Measurements from ENCODE around the gene LOXL1.

LOXL1 gene

DNA sequence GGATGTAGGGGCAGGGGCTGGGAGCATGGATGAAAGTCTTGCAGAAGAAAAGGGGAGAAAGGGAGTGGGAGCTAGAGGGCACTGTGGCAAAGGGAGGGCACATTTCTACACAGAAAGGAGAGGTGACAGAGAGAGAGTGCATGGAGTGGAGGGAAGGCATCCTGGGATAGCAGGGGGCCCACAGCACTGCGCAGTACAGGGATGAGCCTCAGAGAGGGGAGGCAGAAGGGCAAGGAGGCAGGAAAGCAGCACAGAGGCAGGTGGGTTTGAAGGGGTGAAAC is 60.5 kb downstream of the LOXL1 start:
- H3K4me3 ChIP-seq (ENCODE audit: low read length) = no peak overlapping the region
- no peak for DNase-seq (ENCODE audit: low read depth)

DNA sequence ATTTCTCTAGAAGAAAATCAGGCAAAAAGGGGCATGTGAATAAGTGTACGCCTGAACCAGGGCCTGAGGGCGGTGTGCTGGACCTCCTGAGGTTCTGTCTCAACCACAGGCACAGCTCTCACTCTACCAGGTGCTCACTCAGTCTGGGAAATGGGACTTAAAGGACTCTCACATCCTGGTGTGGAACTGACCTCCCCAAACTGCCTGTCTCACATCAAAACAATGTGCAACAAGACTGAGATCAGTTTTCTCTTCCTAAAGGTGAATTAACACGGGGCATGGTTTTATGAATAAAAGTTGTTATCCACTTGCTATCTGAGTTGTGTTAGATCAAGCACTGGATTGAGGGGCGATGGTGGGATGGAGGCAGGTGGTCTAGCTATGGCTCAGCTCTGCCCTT is 61.0 kb downstream of the LOXL1 start:
- DNase-seq (ENCODE audit: low read depth) = no peak
- no peak overlapping the region for H3K4me3 ChIP-seq (ENCODE audit: low read length)
- TF ChIP-seq, protein P1, sequence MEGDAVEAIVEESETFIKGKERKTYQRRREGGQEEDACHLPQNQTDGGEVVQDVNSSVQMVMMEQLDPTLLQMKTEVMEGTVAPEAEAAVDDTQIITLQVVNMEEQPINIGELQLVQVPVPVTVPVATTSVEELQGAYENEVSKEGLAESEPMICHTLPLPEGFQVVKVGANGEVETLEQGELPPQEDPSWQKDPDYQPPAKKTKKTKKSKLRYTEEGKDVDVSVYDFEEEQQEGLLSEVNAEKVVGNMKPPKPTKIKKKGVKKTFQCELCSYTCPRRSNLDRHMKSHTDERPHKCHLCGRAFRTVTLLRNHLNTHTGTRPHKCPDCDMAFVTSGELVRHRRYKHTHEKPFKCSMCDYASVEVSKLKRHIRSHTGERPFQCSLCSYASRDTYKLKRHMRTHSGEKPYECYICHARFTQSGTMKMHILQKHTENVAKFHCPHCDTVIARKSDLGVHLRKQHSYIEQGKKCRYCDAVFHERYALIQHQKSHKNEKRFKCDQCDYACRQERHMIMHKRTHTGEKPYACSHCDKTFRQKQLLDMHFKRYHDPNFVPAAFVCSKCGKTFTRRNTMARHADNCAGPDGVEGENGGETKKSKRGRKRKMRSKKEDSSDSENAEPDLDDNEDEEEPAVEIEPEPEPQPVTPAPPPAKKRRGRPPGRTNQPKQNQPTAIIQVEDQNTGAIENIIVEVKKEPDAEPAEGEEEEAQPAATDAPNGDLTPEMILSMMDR (IDR thresholded peaks at IDR 0.05; ENCODE audit: insufficient read depth, low read depth, low read length, missing control alignments) = no peak

More for the DNA sequence above, 60.5 kb downstream of the LOXL1 start:
- TF ChIP-seq, protein P1 (IDR thresholded peaks at IDR 0.05; ENCODE audit: insufficient read depth, low read depth, low read length, missing control alignments) = no peak

DNA sequence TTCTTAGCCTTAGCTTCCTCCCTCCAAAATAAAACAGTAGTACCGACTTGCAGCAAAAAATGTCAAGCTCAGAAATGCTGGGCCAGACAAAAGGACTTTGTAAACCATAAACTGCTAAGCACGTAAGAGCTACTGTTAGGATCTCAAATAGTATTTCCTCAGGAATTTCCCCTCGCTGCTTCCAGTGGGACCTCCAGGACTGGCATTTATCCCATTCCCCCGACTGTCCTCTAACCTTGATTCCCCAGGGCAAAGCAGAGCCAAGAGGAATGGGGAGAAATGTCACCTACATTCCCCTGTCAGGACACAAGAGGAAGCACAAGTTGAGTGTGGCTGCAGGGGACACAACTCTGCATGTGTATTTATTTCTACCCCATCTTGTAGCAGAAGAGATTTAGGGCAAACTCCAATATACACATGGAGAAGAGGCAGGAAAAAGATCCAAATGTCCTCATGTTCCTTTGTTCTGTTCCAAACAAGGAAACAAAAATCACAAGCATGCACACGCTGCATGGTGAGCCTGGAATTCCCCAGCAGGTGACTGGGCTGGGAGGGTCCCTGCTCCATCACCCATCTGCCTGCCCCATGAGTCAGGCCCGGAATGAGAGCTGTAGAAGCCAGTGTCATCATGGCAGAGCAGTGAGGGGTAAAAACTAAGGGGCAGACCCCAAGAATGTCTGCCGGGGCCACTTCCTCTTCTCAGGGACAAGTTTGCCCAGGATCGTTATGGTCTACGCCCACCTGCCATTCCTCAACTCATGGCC is 61.6 kb downstream of the LOXL1 start:
- peak; percentile 95 for DNase-seq (ENCODE audit: low read depth)
- no peak overlapping the region for H3K4me3 ChIP-seq (ENCODE audit: low read length)
- TF ChIP-seq, protein P1 (IDR thresholded peaks at IDR 0.05; ENCODE audit: insufficient read depth, low read depth, low read length, missing control alignments) = no peak

DNA sequence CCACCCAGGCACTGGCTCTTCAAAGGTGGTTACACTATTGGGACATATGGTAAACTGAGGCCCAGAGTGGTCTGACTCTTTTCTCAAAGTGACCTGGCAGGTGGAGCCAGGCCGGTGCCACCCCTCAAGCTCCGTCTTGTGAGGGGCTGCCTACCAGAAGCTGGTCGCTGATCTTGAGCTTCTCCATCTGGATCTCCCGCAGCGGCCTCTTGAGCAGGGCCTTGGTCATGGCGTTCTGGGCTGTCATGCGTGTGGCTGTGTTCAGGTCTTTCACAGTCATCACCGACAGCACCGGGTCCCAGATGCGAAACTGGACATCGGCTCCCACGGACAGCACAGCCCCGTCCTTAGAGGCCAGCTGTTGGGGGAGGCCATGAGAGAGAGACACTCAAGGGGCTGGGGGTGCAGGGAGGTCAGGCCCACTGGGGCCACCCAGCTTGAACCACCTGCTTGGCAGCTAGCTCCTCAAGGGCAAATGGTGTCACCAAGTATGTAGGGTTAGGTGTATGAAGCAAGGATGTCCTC is 62.2 kb downstream of the LOXL1 start:
- no peak overlapping the region for H3K4me3 ChIP-seq (ENCODE audit: low read length)
- no peak for DNase-seq (ENCODE audit: low read depth)
- TF ChIP-seq, protein P1 (IDR thresholded peaks at IDR 0.05; ENCODE audit: insufficient read depth, low read depth, low read length, missing control alignments) = no peak

DNA sequence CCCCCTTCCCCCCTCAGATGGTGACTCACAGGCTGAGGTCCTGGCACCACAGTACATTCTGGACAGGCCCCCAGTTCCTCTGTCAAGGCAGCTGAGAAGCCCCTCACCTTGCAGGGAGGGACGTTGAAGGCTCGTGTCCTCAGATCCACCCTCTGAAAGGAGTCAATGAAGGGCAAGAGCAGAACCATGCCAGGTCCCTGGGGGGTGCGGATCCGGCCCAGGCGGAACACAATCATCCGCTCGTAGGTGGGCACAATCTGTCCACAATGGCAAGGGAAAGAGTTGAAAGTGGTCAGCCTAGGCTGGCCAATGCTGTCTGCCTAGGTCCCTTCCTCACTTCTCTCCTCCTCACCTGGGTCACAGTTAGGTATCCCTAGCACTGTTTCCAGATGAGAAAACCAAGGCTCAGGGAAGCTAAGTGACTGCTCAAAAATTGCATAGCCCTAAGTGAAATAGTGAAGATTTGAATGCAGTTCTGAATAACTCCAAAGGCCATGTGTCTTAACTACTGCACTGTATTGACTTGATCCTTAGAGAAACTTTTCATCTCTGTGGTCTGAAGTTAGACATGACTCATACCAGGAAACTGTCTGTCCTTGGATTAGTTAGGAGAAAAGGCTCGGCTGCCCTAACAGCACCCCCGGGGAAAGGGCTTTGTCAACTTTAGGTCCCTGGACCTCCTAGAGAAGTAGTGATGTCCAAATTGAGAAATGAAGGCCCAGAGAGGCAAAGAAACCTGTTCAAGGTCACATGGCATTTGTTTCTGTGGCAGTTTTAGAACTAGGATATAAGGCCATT is 62.9 kb downstream of the LOXL1 start:
- DNase-seq (ENCODE audit: low read depth) = peak; percentile 84
- TF ChIP-seq, protein P1 (IDR thresholded peaks at IDR 0.05; ENCODE audit: insufficient read depth, low read depth, low read length, missing control alignments) = no peak
- no peak overlapping the region for H3K4me3 ChIP-seq (ENCODE audit: low read length)

DNA sequence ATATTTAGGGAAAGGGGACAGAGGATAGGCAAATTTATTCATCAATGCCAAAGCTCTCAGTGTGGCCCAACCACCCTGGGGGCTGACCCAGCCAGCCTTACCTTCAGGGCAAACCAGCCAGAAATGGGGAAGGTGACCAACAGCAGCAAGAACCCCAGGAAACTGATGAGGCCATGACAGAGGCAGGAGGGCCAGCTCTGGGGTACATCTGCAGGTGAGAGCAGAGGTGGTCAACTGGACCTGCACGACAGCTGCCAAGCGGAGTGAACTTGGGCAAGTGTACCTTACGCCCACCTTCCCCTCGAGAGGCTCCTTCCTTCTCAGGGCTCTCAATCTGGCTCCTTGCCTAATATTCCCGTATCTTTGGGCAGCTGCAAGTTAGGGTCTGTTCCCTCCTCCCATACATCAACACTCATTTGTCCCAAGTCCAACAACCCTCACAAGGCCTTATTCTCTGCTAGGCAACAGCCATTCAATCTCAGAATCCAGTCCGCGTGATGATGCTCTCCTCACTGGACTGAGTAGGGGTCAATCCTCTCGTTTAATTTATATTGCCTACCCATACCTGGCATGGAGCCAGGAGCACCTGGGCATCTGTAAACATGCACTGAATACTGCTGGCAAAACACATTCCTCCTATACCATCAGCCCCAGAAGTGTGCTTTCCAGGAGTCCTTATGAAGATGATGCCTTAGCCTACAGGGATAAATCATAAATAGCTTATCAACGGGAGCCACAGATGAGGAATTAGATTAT is 64.2 kb downstream of the LOXL1 start:
- TF ChIP-seq, protein P1 (IDR thresholded peaks at IDR 0.05; ENCODE audit: insufficient read depth, low read depth, low read length, missing control alignments) = no peak
- no peak overlapping the region for H3K4me3 ChIP-seq (ENCODE audit: low read length)
- DNase-seq (ENCODE audit: low read depth) = no peak

All from epithelial cell of esophagus (primary cell).